Measurements from ENCODE around the gene IRF4. TPM values are rescaled to one million over a fixed set of nuclear protein-coding genes. Genes with fewer than 3 reads are reported as not detected.

Gene IRF4
- total and polyA plus RNA-seq, 7 donors: 0.03 to 0.59 (median 0.27) TPM

DNA sequence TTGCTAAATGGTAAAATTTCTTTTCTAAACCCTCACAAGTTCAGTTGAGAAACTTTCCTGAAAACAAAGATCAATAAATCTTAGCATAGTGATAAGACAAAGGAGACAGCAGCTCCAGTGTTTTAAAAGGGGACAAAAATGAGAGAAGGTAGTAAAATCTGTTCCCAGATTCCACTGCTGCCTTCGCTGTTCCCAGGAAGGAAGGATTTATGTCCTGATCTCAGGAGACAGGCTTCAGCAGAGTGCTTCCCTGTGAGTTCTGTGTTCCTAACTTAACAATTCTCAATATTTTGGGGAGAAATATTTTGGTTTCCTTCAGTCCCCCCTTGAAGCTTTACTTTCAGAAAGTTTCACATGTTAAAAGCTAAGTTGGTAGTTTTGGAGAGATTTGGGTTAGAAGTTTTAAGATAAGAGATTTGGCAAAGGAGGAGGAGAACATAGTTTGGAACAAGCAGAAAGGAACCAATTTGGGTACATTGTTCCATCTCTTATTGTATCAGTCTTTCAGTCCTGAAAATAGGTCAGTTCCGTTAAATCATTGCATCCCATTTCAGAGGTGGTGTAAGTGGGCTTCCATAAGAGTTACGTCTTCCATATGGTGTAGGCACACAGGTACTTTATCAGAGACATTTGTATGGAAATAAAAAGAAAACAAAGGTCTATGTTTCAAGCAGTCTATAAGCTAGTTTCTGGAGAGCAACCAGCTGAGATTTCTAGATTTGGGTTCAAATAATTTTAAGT is 20.8 kb downstream of the IRF4 start:
- H3K27me3 ChIP-seq (ENCODE audit: insufficient read depth in 3 of 3, low read length in 2 of 3): peaks cover 0 to 14% (median 0%) of the 10 kb centered on the region in 3 donors
- no peaks in the 10 kb centered on the region for H3K4me1 ChIP-seq
- H3K9me3 ChIP-seq: peaks cover 3% of the 10 kb centered on the region
- no peak overlapping the region for H3K27ac ChIP-seq
- no peak overlapping the region for H3K4me3 ChIP-seq
- intact Hi-C loops (cut with DNase I): no loop called here
- no peak for DNase-seq
- H3K36me3 ChIP-seq (ENCODE audit: insufficient read depth in 1 of 2, low read depth in 1 of 2): no peaks in the 10 kb centered on the region
- TF ChIP-seq, protein P1, sequence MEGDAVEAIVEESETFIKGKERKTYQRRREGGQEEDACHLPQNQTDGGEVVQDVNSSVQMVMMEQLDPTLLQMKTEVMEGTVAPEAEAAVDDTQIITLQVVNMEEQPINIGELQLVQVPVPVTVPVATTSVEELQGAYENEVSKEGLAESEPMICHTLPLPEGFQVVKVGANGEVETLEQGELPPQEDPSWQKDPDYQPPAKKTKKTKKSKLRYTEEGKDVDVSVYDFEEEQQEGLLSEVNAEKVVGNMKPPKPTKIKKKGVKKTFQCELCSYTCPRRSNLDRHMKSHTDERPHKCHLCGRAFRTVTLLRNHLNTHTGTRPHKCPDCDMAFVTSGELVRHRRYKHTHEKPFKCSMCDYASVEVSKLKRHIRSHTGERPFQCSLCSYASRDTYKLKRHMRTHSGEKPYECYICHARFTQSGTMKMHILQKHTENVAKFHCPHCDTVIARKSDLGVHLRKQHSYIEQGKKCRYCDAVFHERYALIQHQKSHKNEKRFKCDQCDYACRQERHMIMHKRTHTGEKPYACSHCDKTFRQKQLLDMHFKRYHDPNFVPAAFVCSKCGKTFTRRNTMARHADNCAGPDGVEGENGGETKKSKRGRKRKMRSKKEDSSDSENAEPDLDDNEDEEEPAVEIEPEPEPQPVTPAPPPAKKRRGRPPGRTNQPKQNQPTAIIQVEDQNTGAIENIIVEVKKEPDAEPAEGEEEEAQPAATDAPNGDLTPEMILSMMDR (IDR thresholded peaks at IDR 0.05): no peak
- 70 to 74% (median 73%) methylated on average over 3 of the region's 3 CpGs for WGBS, 3 donors
- no peak for ATAC-seq

- no peaks in the 10 kb centered on the region for H3K36me3 ChIP-seq (ENCODE audit: insufficient read depth in 1 of 2, low read depth in 1 of 2)
Measured at GRCh38 chr6:414447-414846, 22.9 kb downstream of the IRF4 start.

DNA sequence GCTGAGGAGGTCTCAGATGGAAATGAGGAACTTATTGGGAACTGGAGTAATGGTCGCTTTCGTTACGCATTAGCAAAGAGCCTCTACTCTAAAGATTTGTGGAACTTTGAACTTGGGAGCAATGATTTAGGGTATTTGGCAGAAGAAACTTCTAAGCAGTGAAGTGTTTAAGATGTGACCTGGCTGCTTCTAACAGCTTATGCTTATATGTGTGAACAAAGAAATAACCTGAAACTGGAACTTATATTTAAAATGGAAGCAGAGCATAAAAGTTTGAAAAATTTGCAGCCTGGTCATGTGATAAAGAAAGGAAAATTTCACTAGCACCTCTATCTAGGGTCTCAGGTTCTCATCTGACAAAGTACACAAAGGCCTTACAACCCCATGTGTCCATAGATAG is 23.5 kb downstream of the IRF4 start:
- Histone ChIP-seq H3K9me3 (peaks cover 3% of the 10 kb centered on the region), H3K4me3 (no peak overlapping the region), H3K36me3 (ENCODE audit: insufficient read depth in 1 of 2, low read depth in 1 of 2) (no peaks in the 10 kb centered on the region), H3K27me3 (ENCODE audit: insufficient read depth in 3 of 3, low read length in 2 of 3) (peaks cover 0 to 14% (median 0%) of the 10 kb centered on the region in 3 donors), H3K4me1 (no peaks in the 10 kb centered on the region), H3K27ac (no peak overlapping the region)
- TF ChIP-seq, protein P1 (IDR thresholded peaks at IDR 0.05): no peak
- DNase-seq (no peak), ATAC-seq (no peak)
- 97 to 99% (median 99%) methylated on average over 3 of the region's 3 CpGs for WGBS, 3 donors
- intact Hi-C loops (cut with DNase I): no loop called here

More at GRCh38 chr6:414447-414846, 22.9 kb downstream of the IRF4 start:
- H3K9me3 ChIP-seq: peaks cover 3% of the 10 kb centered on the region
- H3K27ac ChIP-seq: no peak overlapping the region
- no peak for DNase-seq
- intact Hi-C loops (cut with DNase I): no loop called here
- no peaks in the 10 kb centered on the region for H3K4me1 ChIP-seq
- no peak overlapping the region for H3K4me3 ChIP-seq
- TF ChIP-seq, protein P1 (IDR thresholded peaks at IDR 0.05): no peak
- peaks cover 0 to 14% (median 0%) of the 10 kb centered on the region in 3 donors for H3K27me3 ChIP-seq (ENCODE audit: insufficient read depth in 3 of 3, low read length in 2 of 3)
- no peak for ATAC-seq

DNA sequence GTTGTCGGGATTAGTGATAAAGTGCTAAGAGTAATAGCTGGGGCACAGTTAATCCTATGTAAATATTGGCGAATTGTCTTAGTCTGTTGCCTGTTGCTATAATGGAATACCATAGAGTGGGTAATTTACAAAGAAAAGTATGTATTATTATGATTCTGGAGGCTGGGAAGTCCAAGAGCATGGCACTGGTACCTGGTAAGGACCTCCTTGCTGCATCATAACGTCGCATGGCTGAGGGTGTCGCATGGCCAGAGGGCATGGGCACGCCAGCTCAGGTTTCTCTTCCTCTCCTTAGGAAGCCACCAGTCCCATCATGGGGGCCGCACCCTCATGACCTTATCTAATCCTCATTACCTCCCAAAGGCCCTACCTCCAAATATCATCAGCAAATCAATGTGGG is 29.7 kb downstream of the IRF4 start:
- intact Hi-C loops (cut with DNase I): no loop called here
- no peak for DNase-seq

More for the DNA sequence above, 29.7 kb downstream of the IRF4 start:
- 88 to 94% (median 93%) methylated on average over 7 of the region's 7 CpGs for WGBS, 3 donors
- no peaks in the 10 kb centered on the region for H3K36me3 ChIP-seq (ENCODE audit: insufficient read depth in 1 of 2, low read depth in 1 of 2)
- no peak for ATAC-seq
- TF ChIP-seq, protein P1 (IDR thresholded peaks at IDR 0.05): no peak
- H3K9me3 ChIP-seq: no peaks in the 10 kb centered on the region
- H3K27me3 ChIP-seq (ENCODE audit: insufficient read depth in 3 of 3, low read length in 2 of 3): peaks cover 0 to 2% (median 0%) of the 10 kb centered on the region in 3 donors
- no peaks in the 10 kb centered on the region for H3K4me1 ChIP-seq
- no peak overlapping the region for H3K4me3 ChIP-seq
- H3K27ac ChIP-seq: no peak overlapping the region

Data from psoas muscle (tissue), 8 donors.